Neural cell (in vitro differentiated cells): ENCODE results near the gene CDC73. TPM values are rescaled to one million over a fixed set of nuclear protein-coding genes. Genes with fewer than 3 reads are reported as not detected.

Source experiments
- H2AFZ ChIP-seq: fragments of 200-600, 300-800 bp; sonication (generic), shearing (Covaris generic); 2 replicates; pipeline ENCODE4 v1.6.0; 2014; ENCODE audit warnings: low read depth, mild to moderate bottlenecking, antibody characterized with exemption, low read length, moderate library complexity
- H3F3A ChIP-seq: fragments of 200-600 bp; shearing (Covaris generic); 2 replicates; pipeline ENCODE4 v1.6.1; 2016; ENCODE audit warnings: mild to moderate bottlenecking, moderate library complexity, mixed read lengths, antibody characterized with exemption, low read length; ENCODE audit not compliant: insufficient read depth, poor library complexity, severe bottlenecking
- H3K27ac ChIP-seq: fragments of 200-600, 300-800 bp; sonication (generic), shearing (Covaris generic); 2 replicates; pipeline ENCODE4 v1.5.1; 2014; ENCODE audit warnings: mild to moderate bottlenecking, low read length, moderate library complexity
- H3K27me3 ChIP-seq: fragments of 300-800, 200-600 bp; sonication (generic), shearing (Covaris generic); 2 replicates; pipeline ENCODE4 v1.6.0; 2014; ENCODE audit warnings: mild to moderate bottlenecking, low read depth, low read length, moderate library complexity; ENCODE audit not compliant: insufficient read depth
- H3K36me3 ChIP-seq: fragments of 300-800, 200-600 bp; sonication (generic), shearing (Covaris generic); 2 replicates; pipeline ENCODE4 v1.5.1; 2014; ENCODE audit warnings: mild to moderate bottlenecking, antibody characterized with exemption, low read length, moderate library complexity; ENCODE audit not compliant: insufficient read depth
- H3K4me2 ChIP-seq: fragments of 300-800, 200-600 bp; sonication (generic), shearing (Covaris generic); 2 replicates; pipeline ENCODE4 v1.6.0; 2014; ENCODE audit warnings: mild to moderate bottlenecking, low read length
- H3K4me3 ChIP-seq: fragments of 300-800, 200-600 bp; sonication (generic), shearing (Covaris generic); 2 replicates; pipeline ENCODE4 v1.5.1; 2014; ENCODE audit warnings: mild to moderate bottlenecking, low read length, moderate library complexity
- H3K79me2 ChIP-seq: fragments of 200-600 bp; shearing (Covaris generic); replicated peaks from 2 replicates; pipeline ENCODE4 v1.6.0; 2014; ENCODE audit warnings: mild to moderate bottlenecking, low read length, moderate library complexity; ENCODE audit not compliant: insufficient read depth
- H3K9ac ChIP-seq: fragments of 300-800, 200-600 bp; sonication (generic), shearing (Covaris generic); 2 replicates; pipeline ENCODE4 v1.6.1; 2016; ENCODE audit warnings: mild to moderate bottlenecking, low read length, mixed read lengths
- H3K9me2 ChIP-seq: fragments of 200-600 bp; shearing (Covaris generic); 2 replicates; pipeline ENCODE4 v1.6.1; 2016; ENCODE audit warnings: mild to moderate bottlenecking, low read length, mixed read lengths; ENCODE audit not compliant: insufficient read depth
- H3K9me3 ChIP-seq: fragments of 200-600, 300-800 bp; sonication (generic), shearing (Covaris generic); 2 replicates; pipeline ENCODE4 v1.6.1; 2016; ENCODE audit warnings: mild to moderate bottlenecking, mixed run types, low read length, moderate library complexity, mixed read lengths
- H4K20me1 ChIP-seq: fragments of 200-600 bp; shearing (Covaris generic); 2 replicates; pipeline ENCODE4 v1.6.1; 2016; ENCODE audit warnings: mild to moderate bottlenecking, mixed run types; ENCODE audit not compliant: insufficient read depth
- CTCF ChIP-seq: fragments of 450-650 bp; IDR thresholded peaks from 2 replicates; pipeline ENCODE4 v1.5.1; 2014; ENCODE audit warnings: antibody characterized with exemption, mild to moderate bottlenecking, moderate library complexity; ENCODE audit not compliant: poor library complexity, severe bottlenecking
- EP300 ChIP-seq: fragments of 450-650 bp; conservative IDR thresholded peaks from 2 replicates; pipeline ENCODE4 v1.6.1; 2014; ENCODE audit warnings: antibody characterized with exemption, mild to moderate bottlenecking, moderate library complexity; ENCODE audit not compliant: poor library complexity, severe bottlenecking
- EZH2 ChIP-seq: fragments of 200-600, 300-800 bp; shearing (Covaris generic), sonication (generic); IDR thresholded peaks from 2 replicates; pipeline ENCODE4 v1.6.1; 2014; ENCODE audit warnings: antibody characterized with exemption, low read length, borderline replicate concordance, mild to moderate bottlenecking; ENCODE audit not compliant: insufficient read depth, poor library complexity, severe bottlenecking
- MXI1 ChIP-seq: fragments of 450-650 bp; conservative IDR thresholded peaks from 2 replicates; pipeline ENCODE4 v1.6.1; 2014; ENCODE audit warnings: antibody characterized with exemption, mild to moderate bottlenecking; ENCODE audit not compliant: poor library complexity, severe bottlenecking
- RAD21 ChIP-seq: fragments of 450-650 bp; conservative IDR thresholded peaks from 2 replicates; pipeline ENCODE4 v1.6.1; 2014; ENCODE audit warnings: antibody characterized with exemption, mild to moderate bottlenecking, moderate library complexity
- REST ChIP-seq: IDR thresholded peaks from 2 replicates; pipeline ENCODE4 v1.6.1; 2012; ENCODE audit warnings: borderline replicate concordance
- SMC3 ChIP-seq: fragments of 450-650 bp; conservative IDR thresholded peaks from 2 replicates; pipeline ENCODE4 v1.6.1; 2014; ENCODE audit warnings: antibody characterized with exemption, mild to moderate bottlenecking, moderate library complexity; ENCODE audit not compliant: poor library complexity
- TAF1 ChIP-seq: IDR thresholded peaks from 2 replicates; pipeline ENCODE4 v1.6.1; 2012; ENCODE audit warnings: low read depth
- polyA plus RNA-seq: library from polyadenylated mRNA; depleted of rRNA; stranded (reverse); fragments of >200 nt; gene quantifications from 2 replicates; pipeline ENCODE4 v1.2.3, GENCODE V29; 2014

The CDC73 gene
- polyA plus RNA-seq, 1 donor from 2014 or later: 11.9 TPM

- TF ChIP-seq MXI1: no peak
- H3K27me3 ChIP-seq: no peaks in the 10 kb centered on the region
- no peak overlapping the region for H3K4me2 ChIP-seq
- no peak overlapping the region for H2AFZ ChIP-seq
- no peaks in the 10 kb centered on the region for H3F3A ChIP-seq
- no peaks in the 10 kb centered on the region for H3K9me3 ChIP-seq
- no peak overlapping the region for H3K4me3 ChIP-seq
- no peak overlapping the region for H3K27ac ChIP-seq
- no peaks in the 10 kb centered on the region for H4K20me1 ChIP-seq
- no peaks in the 10 kb centered on the region for H3K9me2 ChIP-seq
- H3K36me3 ChIP-seq: no peaks in the 10 kb centered on the region
- H3K9ac ChIP-seq: no peak overlapping the region
- H3K79me2 ChIP-seq: peaks cover 35% of the 10 kb centered on the region
Measured at GRCh38 chr1:193189442-193190095, 67.7 kb downstream of the CDC73 start.

GRCh38 chr1:193190096-193190744 lies 68.4 kb downstream of the CDC73 start:
- Histone ChIP-seq H3K27ac (no peak overlapping the region), H3K79me2 (peaks cover 32% of the 10 kb centered on the region), H3K4me2 (no peak overlapping the region), H4K20me1 (no peaks in the 10 kb centered on the region), H3K4me3 (no peak overlapping the region), H3K9ac (no peak overlapping the region), H2AFZ (no peak overlapping the region), H3F3A (no peaks in the 10 kb centered on the region), H3K9me3 (no peaks in the 10 kb centered on the region), H3K9me2 (no peaks in the 10 kb centered on the region), H3K36me3 (no peaks in the 10 kb centered on the region), H3K27me3 (no peaks in the 10 kb centered on the region)
- TF ChIP-seq CTCF (peak; percentile 53), TAF1 (no peak), EZH2 (no peak), RAD21 (peak; percentile 65), REST (no peak), EP300 (no peak), SMC3 (peak; percentile 37)
